ENCODE measurements around the gene ARFGAP1.
"Not testable (repeated sequence)": the region's sequence is repeated elsewhere in the genome, so short reads cannot be mapped to it uniquely, and the experiment has no call there.

The ARFGAP1 gene

GRCh38 chr20:63240004-63240403 lies 32.6 kb upstream of the ARFGAP1 start:
- no peak for DNase-seq (ENCODE audit: low read depth in 3 of 3)

DNA sequence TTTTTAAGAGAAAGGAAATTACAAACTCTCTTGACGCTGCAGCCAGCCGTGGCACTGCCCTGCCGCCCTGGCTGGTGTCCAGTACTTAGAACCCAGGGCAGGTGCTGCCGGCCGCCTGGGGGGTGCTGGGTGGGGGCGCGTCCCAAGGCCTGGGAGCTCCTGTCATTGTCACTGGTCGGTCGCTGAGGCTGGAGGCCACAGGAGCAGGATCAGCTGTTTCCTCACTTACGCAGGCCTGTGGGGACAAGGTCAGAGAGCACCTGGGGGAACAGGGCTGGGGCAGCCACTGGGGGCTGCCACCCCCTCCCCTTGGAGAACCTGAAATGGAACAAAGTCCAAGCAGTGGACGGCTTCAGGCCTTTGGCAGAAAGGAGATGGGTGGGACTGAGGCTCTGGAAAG lies 31.3 kb upstream of the ARFGAP1 start:
- no peak for DNase-seq (ENCODE audit: low read depth in 3 of 3)

DNA sequence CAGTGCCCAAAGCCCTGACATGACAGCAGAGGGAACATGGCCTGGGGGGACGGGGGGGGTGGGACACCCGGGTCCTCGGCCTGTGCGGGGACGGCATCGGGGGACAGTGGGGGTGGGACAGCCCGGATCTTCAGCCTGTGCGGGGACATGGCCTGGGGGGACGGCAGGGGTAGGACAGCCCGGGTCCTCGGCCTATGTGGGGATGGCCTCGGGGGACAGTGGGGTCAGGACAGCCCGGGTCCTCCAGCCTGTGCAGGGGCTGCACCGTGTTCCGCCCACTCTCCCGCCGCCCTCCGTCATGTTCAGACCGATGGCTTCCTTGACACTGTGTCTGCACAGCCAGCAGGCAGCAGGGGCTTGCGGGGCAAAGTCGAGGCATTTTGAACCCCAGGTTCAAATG lies 29.9 kb upstream of the ARFGAP1 start:
- no peak for DNase-seq (ENCODE audit: low read depth in 3 of 3)

- no peak for DNase-seq (ENCODE audit: low read depth in 3 of 3)
Observed at GRCh38 chr20:63243604-63244247, 28.9 kb upstream of the ARFGAP1 start.

DNA sequence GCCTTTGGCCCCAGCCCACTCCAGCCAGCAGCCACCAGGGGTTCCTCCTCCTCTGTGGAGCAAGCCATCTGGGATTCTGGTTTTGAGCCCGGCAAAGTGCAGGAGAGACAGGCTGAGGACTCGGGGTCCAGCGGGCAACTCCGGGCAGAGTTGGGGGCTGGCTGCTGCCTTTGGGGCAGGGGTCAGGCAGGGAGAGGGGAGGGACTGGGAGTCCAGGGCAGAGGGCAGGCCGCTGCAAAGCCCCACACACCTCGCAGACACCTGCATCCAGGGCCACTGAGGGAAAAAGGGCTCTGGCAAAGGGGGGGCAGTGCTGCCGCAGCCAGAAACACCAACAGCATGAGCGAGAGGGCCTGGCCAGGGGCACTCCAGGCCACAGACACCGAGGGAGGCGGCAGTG lies 28.1 kb upstream of the ARFGAP1 start:
- DNase-seq (ENCODE audit: low read depth in 3 of 3) = no peak

DNA sequence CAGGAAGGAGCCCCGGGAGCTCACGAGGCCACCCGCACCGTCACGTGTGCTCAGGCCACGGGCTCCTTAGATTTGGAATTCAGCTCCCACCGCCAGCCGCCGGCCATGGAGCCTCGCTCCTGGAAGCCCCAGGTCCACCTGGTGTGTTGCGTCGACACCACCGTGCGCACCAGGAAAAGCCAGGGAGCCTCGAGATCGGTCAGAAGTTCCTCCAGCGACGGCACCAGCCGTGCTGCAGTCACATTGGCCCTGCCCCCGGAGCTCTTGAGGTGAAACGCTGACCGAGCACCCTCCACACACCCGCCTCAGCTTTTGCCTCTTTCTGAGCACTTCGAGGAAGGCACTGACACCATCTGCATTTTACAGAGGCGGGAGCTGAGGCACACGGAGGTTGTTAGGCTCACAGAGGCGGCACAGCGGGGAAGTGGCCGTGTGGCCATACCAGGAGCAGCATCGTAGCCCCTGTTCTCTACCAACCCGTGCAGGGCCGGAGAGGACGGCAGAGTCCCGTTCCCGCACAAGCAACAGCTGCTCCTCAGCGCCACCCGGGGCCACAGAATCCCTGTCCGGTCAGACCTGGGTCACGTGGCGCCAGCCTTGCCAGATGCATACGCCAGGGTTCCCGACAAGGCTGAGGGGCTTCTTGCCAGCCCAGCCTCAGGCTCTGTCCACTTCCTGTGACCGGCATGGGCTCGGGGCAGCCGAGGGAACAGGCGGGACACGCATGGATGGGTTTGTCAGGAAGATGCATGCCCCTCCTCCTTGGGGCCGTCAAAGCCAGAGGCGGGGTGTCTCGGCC lies 25.9 kb upstream of the ARFGAP1 start:
- no peak for DNase-seq (ENCODE audit: low read depth in 3 of 3)

DNA sequence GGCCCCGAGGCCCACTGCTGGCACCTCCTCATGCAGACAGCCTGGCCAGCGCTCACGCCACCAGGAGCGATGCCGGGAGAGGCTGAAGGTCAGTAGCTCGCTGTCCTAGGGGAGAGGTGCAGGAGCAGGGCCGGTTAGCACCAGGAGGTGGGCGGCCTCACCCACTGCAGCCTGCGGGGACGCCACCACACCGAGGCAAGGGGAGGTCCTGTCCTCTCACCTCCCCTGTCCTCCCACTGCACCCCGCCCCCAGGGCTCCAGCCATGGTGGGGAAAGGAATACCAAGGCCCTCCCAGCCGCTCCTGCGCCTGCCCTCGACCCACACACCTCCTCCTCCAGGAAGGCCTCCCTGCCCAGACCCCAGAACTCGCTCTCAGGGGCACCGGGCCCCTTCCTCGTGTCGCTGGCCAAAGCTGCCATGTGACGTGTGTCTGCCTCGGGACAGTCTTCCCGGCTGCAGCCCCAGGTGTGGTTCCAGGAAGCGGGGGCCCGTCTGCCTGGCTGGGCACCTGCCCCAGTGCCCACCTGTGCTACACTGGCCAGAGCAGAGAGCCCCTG lies 24.9 kb upstream of the ARFGAP1 start:
- no peak for DNase-seq (ENCODE audit: low read depth in 3 of 3)

GRCh38 chr20:63248835-63249591 lies 23.6 kb upstream of the ARFGAP1 start:
- no peak for DNase-seq (ENCODE audit: low read depth in 3 of 3)

- no peak for DNase-seq (ENCODE audit: low read depth in 3 of 3)
Observed at GRCh38 chr20:63249891-63250290, 22.7 kb upstream of the ARFGAP1 start.

DNA sequence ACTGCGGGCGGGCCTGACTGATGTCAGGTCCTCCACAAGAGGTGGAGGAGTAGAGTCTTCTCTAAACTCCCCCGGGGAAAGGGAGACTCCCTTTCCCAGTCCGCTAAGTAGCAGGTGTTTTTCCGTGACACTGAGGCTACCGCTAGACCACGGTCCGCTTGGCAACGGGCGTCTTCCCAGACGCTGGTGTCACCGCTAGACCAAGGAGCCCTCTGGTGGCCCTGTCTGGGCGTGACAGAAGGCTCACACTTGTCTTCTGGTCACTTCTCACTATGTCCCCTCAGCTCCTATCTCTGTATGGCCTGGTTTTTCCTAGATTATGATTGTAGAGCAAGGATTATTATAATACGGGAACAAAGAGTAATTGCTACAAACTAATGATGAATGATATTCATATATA lies 21.3 kb upstream of the ARFGAP1 start:
- DNase-seq (ENCODE audit: low read depth in 3 of 3) = not testable (repeated sequence)

- DNase-seq (ENCODE audit: low read depth in 3 of 3) = no peak
Observed at GRCh38 chr20:63252284-63252711, 20.3 kb upstream of the ARFGAP1 start.

DNA sequence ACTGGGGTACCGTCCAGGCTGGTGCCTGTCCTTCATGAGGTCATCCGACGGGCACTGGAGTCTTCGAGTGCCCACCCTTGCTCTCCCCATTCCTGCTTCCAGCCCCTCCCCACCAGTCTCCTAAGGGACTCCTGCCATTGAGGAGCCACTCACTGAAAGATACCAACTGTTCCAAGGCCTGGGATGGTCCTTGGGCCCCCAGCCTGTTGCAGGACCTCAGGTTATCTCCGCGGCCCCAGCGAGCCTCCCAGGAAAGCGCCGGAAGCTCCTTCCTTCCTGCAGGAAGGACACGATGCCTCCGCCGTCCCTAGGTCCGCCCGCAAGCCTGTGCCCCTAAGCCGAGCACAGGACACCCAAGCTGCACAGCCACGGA lies 19.6 kb upstream of the ARFGAP1 start:
- DNase-seq (ENCODE audit: low read depth in 3 of 3) = no peak

- DNase-seq (ENCODE audit: low read depth in 3 of 3) = no peak
Observed at GRCh38 chr20:63253438-63254231, 19.0 kb upstream of the ARFGAP1 start.

- DNase-seq (ENCODE audit: low read depth in 3 of 3) = no peak
Observed at GRCh38 chr20:63254232-63254605, 18.4 kb upstream of the ARFGAP1 start, which contains the start of gene NKAIN4. Gene NKAIN4 (minus strand): TSS chr20:63254463. CDS start chr20:63254450, 13 bp downstream.

DNA sequence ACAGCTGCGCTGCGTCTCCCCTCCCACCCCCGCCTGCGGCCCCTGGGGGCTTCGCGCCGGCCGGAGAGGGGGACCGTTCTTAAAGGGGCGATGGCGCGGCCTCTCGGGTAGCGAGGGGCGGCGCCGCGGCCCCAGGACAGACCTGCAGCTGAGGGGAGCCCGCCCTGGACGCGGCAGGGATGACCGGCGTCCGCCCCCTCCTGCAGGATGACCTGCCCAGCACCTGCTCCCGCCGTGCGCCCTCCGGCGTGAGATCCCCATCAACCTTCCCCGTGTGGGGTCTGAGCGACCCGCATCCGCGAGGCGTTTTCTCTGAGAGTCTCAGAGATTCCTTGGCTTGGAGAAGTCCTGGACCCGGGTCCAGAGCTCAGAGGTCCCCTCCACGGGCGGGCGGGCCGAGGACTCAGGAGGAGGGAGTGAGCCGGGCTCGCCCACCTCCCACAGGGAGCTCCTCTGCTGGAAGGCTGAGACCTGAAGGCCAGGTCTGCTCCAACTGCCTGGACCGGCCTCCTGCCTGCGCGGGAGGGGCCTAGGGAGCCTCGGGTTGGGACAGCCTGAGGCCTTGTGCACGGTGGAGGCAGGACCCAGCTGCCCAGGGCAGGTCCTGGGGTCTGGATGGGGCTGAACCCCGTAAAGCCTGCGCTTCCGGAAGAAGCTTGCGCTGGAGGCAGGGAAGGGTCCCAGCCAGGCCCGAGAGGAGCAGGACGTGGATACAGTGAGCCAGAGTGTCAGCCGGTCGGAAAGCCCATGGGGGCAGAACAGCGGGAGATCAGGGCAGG lies 17.8 kb upstream of the ARFGAP1 start:
- DNase-seq (ENCODE audit: low read depth in 3 of 3) = no peak

- DNase-seq (ENCODE audit: low read depth in 3 of 3) = no peak
Observed at GRCh38 chr20:63255931-63256704, 16.5 kb upstream of the ARFGAP1 start.

GRCh38 chr20:63256954-63257353 lies 15.7 kb upstream of the ARFGAP1 start:
- no peak for DNase-seq (ENCODE audit: low read depth in 3 of 3)

DNA sequence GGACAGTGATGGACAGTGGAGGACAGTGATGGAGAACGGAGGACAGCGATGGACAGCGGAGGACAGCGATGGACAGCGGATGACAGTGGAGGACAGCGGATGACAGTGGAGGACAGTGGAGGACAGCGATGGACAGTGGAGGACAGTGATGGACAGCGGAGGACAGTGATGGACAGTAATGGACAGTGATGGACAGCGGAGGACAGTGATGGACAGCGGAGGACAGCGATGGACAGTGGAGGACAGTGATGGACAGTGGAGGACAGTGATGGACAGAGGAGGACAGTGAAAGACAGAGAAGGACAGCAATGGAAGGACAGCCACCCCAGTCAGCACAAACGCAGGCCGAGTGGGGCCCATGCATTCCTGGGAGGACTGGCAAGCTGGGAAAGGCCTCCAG lies 15.0 kb upstream of the ARFGAP1 start:
- DNase-seq (ENCODE audit: low read depth in 3 of 3) = no peak

DNA sequence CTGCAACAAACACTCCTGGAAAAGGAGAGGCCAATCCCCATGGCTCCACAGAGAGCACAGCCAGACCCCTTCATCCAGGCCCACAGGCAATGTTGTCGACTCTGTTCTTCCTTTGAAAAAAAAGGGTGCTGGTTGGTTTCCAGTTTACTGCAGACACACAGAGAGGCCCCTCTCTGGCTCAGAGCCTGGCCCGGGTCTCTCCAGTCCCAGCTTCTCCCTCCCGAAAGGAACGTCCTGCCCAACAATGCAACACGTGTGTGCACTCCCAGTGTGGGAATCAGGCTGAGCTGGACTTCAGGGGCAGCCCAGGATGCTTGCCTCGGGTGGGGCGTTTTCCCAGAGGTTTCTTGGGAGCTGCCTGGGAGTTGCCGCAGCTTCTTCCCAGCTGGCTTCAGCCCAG lies 13.8 kb upstream of the ARFGAP1 start:
- no peak for DNase-seq (ENCODE audit: low read depth in 3 of 3)
